Thyroid gland (tissue), 4 donors: ENCODE measurements around the gene CLK4. TPM values are rescaled to one million over a fixed set of nuclear protein-coding genes. Genes with fewer than 3 reads are reported as not detected.

ENCODE experiments used
- DNase-seq, 2 donors: peaks; one replicate each; pipeline ENCODE4 v3.0.0-alpha.2; 2019
- H3K27ac ChIP-seq, 3 donors: fragments of 200-600 bp; sonication (generic); 1 replicate in 2 of 3; 2 replicates in 1 of 3; pipeline ENCODE4 v1.5.1; 2016 to 2019; ENCODE audit warnings: mild to moderate bottlenecking in 1 of 3, moderate library complexity in 1 of 3
- H3K27me3 ChIP-seq: fragments of 200-600 bp; sonication (generic); one replicate; pipeline ENCODE4 v1.5.1; 2019
- H3K36me3 ChIP-seq, 2 donors: fragments of 200-600 bp; sonication (generic); one replicate each; pipeline ENCODE4 v1.5.1; 2016 to 2019
- H3K4me1 ChIP-seq, 2 donors: fragments of 200-600 bp; sonication (generic); one replicate each; pipeline ENCODE4 v1.5.1; 2017 to 2019
- H3K4me3 ChIP-seq, 3 donors: fragments of 200-600 bp; sonication (generic); replicated peaks in 1 of 3; 1 replicate in 2 of 3; 2 replicates in 1 of 3; pipeline ENCODE4 v1.5.1; 2016; ENCODE audit warnings: mild to moderate bottlenecking in 1 of 3
- H3K9me3 ChIP-seq: fragments of 200-600 bp; sonication (generic); one replicate; pipeline ENCODE4 v1.5.1; 2017
- CTCF ChIP-seq, 6 experiments: fragments of 200-600 bp in 3 of 6; fragments of 450-650 bp in 3 of 6; sonication (generic) in 3 of 6; IDR thresholded peaks; one replicate each; pipeline ENCODE4 v1.5.1; 2016 to 2019; ENCODE audit warnings: antibody characterized with exemption in 6 of 6, mild to moderate bottlenecking in 2 of 6, inconsistent platforms in 1 of 6, moderate library complexity in 1 of 6
- POLR2A ChIP-seq, 2 donors: fragments of 450-650 bp; IDR thresholded peaks; one replicate each; pipeline ENCODE4 v1.6.1; 2017; ENCODE audit warnings: antibody characterized with exemption in 2 of 2, mild to moderate bottlenecking in 2 of 2, moderate library complexity in 1 of 2
- WGBS, 2 donors: methylation state at CpG; one replicate each; pipeline ENCODE4 v1.1.5; 2017; 5-methylcytosine and 5-hydroxymethylcytosine counted together
- intact Hi-C: fragments of 100-400 bp; cut with DNase I; formaldehyde crosslinking; loops from one replicate; pipeline ENCODE4 v1.15.1; 2023
- total RNA-seq, 4 donors: library from RNA; depleted of rRNA; stranded (reverse); fragments of >200 nt; gene quantifications; one replicate each; pipeline ENCODE4 v1.2.3, GENCODE V29; 2016

CLK4 gene
- 10 to 100 TPM; 35.8 to 91.2 (median 70.3) TPM for total RNA-seq

GRCh38 chr5:178626484-178627258 is at the start of gene CLK4:
CLK4 (minus strand) TSS chr5:178627050; CDS start chr5:178623416, 3,634 bp downstream.
- DNase-seq, result peak; percentile 95 to 96
- Histone ChIP-seq H3K36me3 (peaks cover 0 to 12% of the 10 kb centered on the region in 2 donors), H3K4me3 (peak within 1 kb of the TSS; percentile 81 to 88 (median 85)), H3K9me3 (no peaks in the 10 kb centered on the region), H3K27ac (peak within 1 kb of the TSS; percentile 95 to 99 (median 97)), H3K4me1 (peaks cover 17 to 23% of the 10 kb centered on the region in 2 donors), H3K27me3 (no peaks in the 10 kb centered on the region)
- TF ChIP-seq POLR2A (IDR thresholded peaks at IDR 0.05) (peak in 1 of 2 donors; percentile 93), CTCF (IDR thresholded peaks at IDR 0.05) (peak in 1 of 6 experiments; percentile 23)
- 0% methylated on average over 33 to 46 of the region's 79 CpGs for WGBS, 2 donors
- intact Hi-C loops, result no loop called here

- 71 to 88% methylated on average over 3 of the region's 3 CpGs for WGBS, 2 donors
- Histone ChIP-seq H3K36me3 (no peaks in the 10 kb centered on the region), H3K4me3 (no peak overlapping the region), H3K27me3 (no peaks in the 10 kb centered on the region), H3K27ac (no peak overlapping the region), H3K4me1 (no peaks in the 10 kb centered on the region), H3K9me3 (no peaks in the 10 kb centered on the region)
- TF ChIP-seq POLR2A (IDR thresholded peaks at IDR 0.05) (no peak), CTCF (IDR thresholded peaks at IDR 0.05) (no peak)
- intact Hi-C loops, result no loop called here
- no peak for DNase-seq
Observed at GRCh38 chr5:178675922-178676321, 49.1 kb upstream of the CLK4 start.

- no peak for DNase-seq
- intact Hi-C loops, result no loop called here
- no peak for TF ChIP-seq CTCF (IDR thresholded peaks at IDR 0.05)
- no peak for TF ChIP-seq POLR2A (IDR thresholded peaks at IDR 0.05)
- Histone ChIP-seq H3K27me3 (no peaks in the 10 kb centered on the region), H3K36me3 (no peaks in the 10 kb centered on the region), H3K4me3 (no peak overlapping the region), H3K4me1 (no peaks in the 10 kb centered on the region), H3K27ac (no peak overlapping the region), H3K9me3 (no peaks in the 10 kb centered on the region)
Observed at GRCh38 chr5:178674334-178674733, 47.5 kb upstream of the CLK4 start.

- no peak overlapping the region for H3K27ac ChIP-seq
- 59 to 63% methylated on average over 10 of the region's 10 CpGs for WGBS, 2 donors
- H3K27me3 ChIP-seq, result no peaks in the 10 kb centered on the region
- TF ChIP-seq CTCF (IDR thresholded peaks at IDR 0.05), result no peak
- no peak for TF ChIP-seq POLR2A (IDR thresholded peaks at IDR 0.05)
- peak in 1 of 2 donors; percentile 26 for DNase-seq
- intact Hi-C loops, result no loop called here
- no peaks in the 10 kb centered on the region for H3K4me1 ChIP-seq
- H3K4me3 ChIP-seq, result no peak overlapping the region
- no peaks in the 10 kb centered on the region for H3K9me3 ChIP-seq
- no peaks in the 10 kb centered on the region for H3K36me3 ChIP-seq
Observed at GRCh38 chr5:178673801-178674295, 47.0 kb upstream of the CLK4 start.

GRCh38 chr5:178672630-178673029 is 45.8 kb upstream of the CLK4 start:
- Histone ChIP-seq H3K9me3 (no peaks in the 10 kb centered on the region), H3K4me1 (no peaks in the 10 kb centered on the region), H3K4me3 (no peak overlapping the region), H3K36me3 (no peaks in the 10 kb centered on the region), H3K27ac (no peak overlapping the region), H3K27me3 (no peaks in the 10 kb centered on the region)
- TF ChIP-seq POLR2A (IDR thresholded peaks at IDR 0.05), result no peak
- no peak for TF ChIP-seq CTCF (IDR thresholded peaks at IDR 0.05)
- no peak for DNase-seq
- intact Hi-C loops, result no loop called here
- 80 to 83% methylated on average over 4 of the region's 4 CpGs for WGBS, 2 donors
